NAMALWA (cell line): ENCODE data around the gene RAB34.
"Not testable (repeated sequence)": the region's sequence is repeated elsewhere in the genome, so short reads cannot be mapped to it uniquely, and the experiment has no call there.

ENCODE experiments used
- DNase-seq: peaks from one replicate; pipeline ENCODE4 v3.0.0-alpha.2; 2015; ENCODE audit warnings: low spot score

The RAB34 gene

GRCh38 chr17:28726627-28727491 is 9.2 kb upstream of the RAB34 start:
- peak; percentile 96 for DNase-seq

DNA sequence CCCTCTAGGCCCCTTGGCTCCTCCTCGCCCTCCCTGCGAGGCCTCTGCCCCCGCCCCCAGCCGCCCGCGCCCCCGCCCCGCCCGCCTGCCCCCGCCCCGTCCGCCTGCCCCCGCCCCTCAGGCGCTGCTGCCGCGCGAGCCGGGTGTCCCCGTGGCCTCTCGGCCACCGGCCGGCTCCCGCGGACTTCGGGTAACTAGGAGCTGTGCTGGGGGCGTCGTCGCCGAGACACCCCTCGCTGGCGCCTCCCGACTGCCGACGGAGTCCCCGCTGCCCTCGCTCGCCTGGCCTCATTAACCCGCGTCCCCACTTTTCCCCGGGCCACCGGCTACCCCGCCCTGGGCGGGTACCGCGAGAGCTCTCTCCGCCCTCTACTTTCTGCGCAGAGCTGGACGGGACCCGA is 8.6 kb upstream of the RAB34 start, which contains the start of gene TLCD1:
Gene TLCD1, minus strand, starts transcription at position 8 of the 401 bp plus-strand sequence. CDS start 136 bp downstream, outside the sequence.
- DNase-seq: peak; percentile 87

DNA sequence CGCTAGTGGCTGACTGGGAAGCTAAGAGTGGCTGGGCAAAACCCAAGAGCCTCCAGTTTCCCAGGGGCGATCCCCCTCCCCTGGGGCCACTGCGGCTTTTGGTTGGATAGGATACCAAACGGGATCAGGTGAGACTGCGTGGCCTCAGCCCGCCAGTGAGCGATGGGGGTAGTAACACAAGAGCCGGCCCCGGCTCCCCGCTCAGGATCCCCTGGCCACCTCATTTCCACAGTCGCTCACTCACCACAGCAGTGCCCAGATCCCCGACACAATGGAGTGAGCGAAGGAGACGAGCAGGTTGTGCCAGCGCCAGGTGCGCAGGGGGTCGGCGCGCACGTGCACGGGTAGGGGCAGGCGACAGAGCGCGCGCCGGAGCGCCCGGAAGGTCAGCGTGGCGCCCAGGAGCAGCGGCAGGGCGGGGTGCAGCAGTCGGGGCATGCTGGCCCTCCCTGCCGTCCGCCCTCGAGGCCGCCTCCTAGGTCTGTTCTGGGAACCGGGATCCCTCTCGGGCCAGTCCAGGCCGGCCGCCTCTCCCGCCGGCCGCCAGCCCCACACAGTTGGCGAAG is 8.1 kb upstream of the RAB34 start:
- peak; percentile 87 for DNase-seq

DNA sequence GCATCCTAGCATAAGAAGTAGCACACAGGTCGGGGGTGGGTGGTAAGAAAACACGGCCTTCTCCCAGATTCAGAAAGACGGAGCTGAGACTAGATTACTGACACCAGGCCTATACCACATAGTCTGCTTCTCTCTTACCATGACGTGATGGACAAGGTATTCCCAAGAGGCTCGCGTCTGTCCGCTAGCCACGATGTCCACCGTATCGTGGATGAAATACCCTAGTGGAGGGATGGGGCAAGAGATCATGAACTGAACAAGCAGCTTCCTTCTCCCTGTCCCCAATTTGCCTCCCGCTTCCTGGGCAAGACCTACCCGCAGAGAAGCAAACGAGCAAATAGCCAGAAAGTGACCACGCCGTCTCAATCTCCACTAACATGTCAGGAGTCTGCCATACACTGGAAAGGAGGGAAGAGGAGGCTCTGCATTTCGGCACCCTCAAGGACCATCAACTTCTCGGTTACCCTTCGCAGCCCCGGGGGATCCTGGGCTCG is 7.5 kb upstream of the RAB34 start:
- DNase-seq: peak; percentile 88

DNA sequence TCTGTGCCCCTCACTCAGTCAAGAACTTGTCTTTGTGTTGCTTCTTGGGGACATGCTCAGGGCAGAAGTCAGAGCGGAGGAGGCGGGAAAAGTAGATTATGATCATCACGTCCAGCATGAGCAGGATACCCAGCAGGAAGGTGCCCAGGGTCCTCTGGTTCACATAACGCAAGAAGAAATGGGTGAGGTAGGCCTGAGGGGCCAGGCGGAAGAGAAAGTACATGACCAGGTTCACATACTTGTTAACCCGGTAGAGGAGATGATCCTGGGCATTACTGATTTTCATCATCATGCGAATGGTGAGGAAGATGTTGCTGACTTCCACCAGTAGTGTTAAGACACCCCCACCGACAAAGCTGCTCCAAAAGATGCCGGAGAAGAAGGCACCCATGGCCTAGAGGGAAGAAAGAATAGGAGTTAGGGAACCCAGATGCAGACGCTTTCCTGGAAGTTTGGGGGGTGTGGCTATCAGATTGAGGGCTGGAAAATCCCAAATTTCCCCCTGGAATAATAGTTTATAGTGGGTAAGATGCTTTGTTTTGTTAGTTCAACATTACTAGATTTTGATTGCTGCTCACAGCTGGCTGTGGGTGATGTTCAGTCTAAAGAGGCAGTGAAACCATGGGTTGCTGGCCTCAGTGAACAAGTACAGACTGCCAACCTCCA is 7.0 kb upstream of the RAB34 start:
- DNase-seq: peak; percentile 66

DNA sequence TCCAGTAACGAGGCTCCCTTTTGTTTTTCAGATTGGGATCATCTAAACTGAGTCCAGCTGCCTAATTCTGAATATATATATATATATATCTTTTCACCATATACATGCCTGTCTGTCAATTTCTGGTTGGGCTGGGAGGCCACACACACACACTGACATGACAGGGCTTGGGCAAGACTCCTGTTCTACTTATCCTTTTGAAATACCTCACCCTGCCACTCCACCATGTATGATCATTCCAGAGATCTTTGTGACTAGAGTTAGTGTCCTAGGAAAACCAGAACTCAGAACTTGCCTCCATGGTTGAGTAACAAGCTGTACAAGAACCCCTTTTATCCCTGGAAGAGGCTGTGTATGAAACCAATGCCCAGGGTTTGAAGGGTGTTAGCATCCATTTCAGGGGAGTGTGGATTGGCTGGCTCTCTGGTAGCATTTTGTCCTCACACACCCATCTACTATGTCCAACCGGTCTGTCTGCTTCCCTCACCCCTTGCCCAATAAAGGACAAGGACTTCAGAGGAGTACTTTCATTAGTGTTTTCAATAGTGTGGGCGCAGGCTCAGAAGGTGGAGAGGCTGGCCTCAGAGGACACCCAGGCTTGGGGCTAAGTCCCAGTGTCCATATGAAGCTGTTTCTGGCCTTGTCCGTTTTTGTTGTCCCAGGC is 6.3 kb upstream of the RAB34 start:
- peak; percentile 48 for DNase-seq

DNA sequence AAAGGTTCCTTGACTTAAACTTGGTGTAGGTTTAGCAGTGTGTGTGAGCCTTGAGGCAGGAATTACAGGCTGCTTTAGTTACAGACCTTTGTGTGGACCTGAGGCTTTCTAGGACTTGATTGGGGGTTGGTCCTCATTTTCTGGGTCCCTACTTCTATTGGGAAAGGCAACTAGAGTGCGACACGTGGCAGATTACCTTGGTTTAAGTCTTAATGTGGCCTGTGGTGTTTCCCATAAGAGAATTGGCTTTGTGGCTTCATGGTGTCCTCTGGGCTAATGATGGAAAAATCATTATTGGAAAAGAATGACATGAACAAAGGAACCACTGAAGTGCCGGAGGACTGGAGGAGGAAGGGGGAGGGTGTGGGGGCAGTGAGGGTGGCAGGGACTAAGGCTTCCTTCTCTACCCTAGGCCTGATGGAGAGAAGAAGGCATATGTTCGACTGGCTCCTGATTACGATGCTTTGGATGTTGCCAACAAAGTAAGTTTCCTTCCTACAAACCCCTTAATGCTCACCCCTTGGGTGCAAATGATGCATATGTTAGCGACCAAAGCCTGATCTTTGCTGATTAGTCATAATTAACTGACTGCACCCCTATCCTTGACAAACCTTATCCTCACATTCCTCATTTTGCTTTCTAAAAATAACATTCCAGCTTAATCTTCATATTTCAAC is 5.6 kb upstream of the RAB34 start:
- peak; percentile 25 for DNase-seq

DNA sequence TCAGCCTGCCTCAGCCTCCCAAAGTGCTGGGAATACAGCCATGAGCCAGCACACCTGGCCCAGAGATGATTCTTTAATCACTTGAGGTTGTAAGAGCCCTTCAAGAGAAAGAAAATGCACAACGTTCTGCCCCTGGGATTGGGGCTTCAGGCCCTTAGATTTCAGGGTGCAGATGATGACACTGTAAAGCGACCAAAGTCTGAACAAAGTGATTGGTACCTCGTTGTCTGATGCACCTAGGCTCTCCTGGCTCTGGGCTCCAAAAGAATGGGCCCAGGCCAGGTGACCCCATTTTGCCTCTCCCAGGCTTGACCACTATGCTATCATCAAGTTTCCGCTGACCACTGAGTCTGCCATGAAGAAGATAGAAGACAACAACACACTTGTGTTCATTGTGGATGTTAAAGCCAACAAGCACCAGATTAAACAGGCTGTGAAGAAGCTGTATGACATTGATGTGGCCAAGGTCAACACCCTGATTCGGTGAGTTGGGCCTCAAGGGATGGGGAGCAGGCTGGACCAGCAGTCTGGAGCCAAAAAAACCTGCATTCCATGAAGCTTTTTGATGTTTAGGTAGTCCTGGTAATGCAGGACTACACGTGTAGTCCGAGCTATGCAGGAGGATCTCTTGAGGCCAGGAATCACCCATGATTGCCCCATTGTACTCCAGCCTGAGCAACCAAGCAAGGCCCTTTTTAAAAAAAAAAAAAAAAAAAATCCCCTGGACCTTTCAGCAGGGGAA is 4.9 kb upstream of the RAB34 start:
- DNase-seq: no peak

DNA sequence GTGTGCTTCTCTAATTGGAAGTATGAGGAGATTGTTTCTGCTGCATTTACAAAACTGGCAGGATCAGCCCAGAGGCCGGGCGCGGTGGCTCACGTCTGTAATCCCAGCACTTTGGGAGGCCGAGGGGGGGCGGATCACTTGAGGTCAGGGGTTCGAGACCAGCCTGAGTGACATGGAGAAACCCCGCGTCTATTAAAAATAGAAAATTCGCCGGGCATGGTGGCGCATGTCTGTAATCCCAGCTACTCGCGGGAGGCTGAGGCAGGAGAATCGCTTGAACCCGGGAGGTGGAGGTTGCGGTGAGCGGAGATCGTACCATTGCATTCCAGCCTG is 3.3 kb upstream of the RAB34 start:
- not testable (repeated sequence) for DNase-seq

DNA sequence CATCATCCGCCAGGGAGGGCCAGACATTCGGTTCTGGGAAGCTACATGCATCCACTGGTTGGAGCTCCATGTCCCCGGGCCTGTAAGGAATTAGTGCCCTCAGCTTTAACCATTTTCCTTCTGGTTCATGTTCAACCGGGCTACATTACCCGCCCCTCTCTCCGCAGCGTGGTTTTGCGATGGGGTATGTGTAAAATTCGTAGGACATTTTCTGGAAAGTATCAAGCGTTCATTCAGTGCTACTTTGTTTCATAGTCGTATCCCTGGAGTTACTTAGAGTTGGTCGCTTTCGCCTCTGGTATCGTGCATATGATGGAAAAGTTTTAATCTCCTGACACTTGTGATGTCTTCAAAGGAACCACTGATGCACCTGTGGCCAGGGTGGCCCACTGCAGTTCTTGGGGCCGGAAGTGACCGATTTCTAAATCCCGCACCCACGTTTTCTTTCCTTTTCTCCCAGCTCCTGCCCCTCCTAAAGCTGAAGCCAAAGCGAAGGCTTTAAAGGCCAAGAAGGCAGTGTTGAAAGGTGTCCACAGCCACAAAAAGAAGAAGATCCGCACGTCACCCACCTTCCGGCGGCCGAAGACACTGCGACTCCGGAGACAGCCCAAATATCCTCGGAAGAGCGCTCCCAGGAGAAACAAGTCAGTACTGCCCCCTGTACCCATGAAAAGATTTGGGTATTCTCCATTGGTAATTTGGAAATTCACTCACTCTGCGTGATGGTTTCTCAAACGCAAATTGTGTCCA is 2.8 kb upstream of the RAB34 start:
- peak; percentile 66 for DNase-seq

- no peak for DNase-seq
Measured at GRCh38 chr17:28719021-28719433, 1.4 kb upstream of the RAB34 start.

DNA sequence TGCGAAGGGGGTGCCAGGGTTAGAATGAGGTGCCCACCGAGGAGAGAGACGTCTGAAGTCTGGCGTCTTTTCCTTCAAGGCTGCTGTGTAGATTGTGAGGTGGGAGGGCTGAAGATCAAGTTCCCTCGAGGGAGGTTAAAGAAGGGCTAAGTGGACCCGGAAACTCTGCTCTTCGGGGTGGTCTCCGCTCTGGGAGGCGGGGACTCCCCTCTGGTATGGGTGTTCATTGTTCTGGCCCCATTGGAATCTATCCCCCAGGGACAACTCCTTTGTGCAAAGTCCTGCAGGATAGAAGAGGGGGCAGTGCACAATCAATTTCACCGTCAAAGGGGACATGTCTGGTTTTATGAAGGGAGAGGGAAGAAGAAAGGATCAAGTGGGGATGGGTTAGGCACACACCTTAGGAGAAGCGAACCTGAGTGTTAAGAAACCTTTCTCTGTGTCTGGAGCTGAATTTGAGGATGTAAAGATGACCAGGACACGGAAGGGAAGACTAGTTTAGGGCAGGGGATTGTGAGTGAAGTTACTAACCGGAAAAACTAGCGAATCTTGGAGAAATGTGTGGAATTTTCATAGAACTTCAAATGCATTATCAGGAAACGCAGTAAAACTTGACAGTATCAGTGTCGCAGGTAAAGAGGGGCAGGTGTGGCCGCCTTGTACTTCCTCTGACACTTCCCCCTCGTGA is 809 bp upstream of the RAB34 start:
- DNase-seq: no peak

GRCh38 chr17:28716740-28717577 is 709 bp downstream of the RAB34 start:
- DNase-seq: no peak

DNA sequence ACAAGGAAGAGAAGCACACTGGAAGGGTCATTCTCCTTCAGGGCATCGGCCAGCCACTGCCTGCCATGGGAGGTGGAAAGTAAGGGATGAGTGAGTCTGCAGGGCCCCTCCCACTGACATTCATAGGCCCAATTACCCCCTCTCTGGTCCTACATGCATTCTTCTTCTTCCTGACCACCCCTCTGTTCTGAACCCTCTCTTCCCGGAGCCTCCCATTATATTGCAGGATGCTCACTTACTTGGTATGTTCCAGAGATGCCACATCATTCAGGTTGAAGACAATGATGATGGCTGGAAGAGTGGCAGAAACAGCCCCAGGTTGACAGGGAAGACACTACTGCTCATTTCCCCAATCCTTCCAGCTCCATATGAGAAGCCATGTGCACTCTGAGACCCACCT is 2.5 kb downstream of the RAB34 start:
- DNase-seq: no peak

DNA sequence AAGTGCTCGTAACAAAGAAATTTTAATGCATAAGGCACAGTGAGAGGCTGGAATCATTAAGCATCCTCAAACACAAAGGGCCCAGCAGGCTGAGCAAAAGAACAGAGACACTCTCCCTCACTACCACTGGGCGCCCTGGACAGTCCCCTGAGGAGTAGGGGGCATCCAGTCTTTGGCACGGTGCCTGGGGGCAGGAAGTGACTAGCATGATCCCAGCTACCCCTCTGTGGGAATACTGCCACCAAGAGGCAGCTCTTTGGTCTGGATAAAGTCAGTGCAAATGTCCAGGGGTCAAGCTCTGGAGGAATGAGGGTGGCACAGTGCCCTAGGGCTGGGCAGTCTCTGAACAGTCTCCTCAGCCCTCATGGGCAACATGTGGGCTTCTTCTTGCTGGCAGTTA is 3.4 kb downstream of the RAB34 start:
- DNase-seq: no peak

DNA sequence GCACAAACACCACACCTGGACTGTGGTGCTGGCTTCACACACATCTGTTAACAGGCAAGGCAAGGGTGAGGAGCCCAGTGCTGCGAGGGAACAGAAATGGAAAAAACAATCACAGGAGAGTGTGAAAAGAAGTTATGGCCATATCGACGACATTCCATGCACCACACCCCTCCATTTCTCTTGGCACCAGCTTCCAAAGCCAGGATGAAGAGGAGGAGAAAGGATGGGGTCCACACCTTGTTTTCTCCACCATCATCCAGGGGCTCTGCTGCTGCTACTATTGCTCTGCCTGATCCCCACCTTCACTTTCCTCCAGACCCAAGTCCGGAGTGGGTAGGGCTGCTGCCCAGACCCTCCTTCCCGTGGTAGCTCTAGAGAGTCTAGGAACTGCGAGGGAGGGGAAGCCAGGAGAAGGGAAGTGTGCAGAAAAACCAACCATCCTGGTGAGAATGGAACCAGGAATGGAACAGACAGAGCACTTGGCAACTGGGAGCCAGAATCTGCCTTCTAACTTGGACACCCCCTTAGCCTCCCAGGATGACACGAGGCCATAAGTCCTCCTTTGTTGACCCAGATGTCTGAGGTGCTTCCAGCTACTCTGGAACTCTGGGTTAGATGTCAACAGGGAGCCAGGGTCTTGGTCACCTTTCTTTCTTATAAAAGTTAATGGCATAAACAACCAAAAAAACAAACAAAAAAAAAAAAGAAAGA is 4.8 kb downstream of the RAB34 start:
- DNase-seq: no peak

DNA sequence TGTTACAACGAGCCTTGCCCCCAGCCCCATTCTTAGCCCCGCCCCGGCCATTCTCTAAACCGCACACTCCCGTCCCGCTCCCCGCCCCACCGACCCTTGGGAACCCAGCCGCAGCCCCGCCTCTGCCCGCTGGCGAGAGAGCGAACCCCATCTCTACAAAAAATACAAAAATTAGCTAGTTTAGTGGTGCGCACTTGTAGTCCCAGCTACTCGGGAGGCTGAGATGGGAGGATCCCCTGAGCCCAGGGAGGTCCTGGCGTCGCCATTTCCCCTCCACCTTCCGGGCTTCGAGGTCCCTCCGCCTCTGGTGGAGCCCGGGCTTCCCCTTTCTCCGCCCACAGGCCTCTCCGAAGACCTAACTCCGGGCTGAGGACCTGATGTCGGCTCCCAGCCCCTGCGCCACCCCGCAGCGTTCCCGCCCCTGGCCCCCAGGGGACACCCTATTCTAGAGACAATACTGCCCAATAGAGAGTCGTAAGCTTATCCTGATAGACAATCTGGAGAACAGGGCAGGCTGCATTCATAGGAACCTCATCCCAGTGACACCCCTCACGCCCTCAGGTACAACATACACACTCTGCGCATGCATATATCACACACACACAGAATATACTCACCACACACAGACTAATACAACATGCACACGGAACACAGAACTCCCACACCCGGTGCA is 5.5 kb downstream of the RAB34 start:
- peak; percentile 85 for DNase-seq

DNA sequence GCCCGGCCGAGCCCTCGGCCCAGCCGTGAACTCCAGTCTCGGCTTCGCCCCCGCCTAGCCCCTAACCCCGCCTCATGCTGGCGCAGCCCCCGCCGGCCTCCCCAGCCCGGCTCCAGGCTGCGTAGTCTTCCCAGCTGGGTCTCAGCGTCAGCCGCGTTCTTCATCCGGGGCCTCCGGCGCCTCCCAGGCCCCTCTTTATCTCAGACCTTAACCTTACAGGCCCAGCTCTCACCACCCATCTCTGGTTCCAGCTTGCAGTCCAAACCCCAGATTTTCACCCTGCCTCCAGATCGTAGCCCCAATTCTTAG is 6.0 kb downstream of the RAB34 start, which contains the start of gene PROCA1:
Gene PROCA1, minus strand, starts transcription at position 166 of the 309 bp plus-strand sequence. CDS start 228 bp downstream, outside the sequence.
- peak; percentile 77 for DNase-seq
